ENCODE measurements around the gene SP7. TPM values are rescaled to one million over a fixed set of nuclear protein-coding genes. Genes with fewer than 3 reads are reported as not detected.

Gene SP7
- total and polyA plus RNA-seq, 9 of the 15 experiments (the other 6 are each of a cell fraction or from before 2014, with no cell fraction given): 0.04 TPM; not detected in 8

GRCh38 chr12:53324113-53324778, 11.9 kb downstream of the SP7 start (continued):
- TF ChIP-seq, protein P1, sequence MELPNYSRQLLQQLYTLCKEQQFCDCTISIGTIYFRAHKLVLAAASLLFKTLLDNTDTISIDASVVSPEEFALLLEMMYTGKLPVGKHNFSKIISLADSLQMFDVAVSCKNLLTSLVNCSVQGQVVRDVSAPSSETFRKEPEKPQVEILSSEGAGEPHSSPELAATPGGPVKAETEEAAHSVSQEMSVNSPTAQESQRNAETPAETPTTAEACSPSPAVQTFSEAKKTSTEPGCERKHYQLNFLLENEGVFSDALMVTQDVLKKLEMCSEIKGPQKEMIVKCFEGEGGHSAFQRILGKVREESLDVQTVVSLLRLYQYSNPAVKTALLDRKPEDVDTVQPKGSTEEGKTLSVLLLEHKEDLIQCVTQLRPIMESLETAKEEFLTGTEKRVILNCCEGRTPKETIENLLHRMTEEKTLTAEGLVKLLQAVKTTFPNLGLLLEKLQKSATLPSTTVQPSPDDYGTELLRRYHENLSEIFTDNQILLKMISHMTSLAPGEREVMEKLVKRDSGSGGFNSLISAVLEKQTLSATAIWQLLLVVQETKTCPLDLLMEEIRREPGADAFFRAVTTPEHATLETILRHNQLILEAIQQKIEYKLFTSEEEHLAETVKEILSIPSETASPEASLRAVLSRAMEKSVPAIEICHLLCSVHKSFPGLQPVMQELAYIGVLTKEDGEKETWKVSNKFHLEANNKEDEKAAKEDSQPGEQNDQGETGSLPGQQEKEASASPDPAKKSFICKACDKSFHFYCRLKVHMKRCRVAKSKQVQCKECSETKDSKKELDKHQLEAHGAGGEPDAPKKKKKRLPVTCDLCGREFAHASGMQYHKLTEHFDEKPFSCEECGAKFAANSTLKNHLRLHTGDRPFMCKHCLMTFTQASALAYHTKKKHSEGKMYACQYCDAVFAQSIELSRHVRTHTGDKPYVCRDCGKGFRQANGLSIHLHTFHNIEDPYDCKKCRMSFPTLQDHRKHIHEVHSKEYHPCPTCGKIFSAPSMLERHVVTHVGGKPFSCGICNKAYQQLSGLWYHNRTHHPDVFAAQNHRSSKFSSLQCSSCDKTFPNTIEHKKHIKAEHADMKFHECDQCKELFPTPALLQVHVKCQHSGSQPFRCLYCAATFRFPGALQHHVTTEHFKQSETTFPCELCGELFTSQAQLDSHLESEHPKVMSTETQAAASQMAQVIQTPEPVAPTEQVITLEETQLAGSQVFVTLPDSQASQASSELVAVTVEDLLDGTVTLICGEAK (IDR thresholded peaks at IDR 0.05): peak; percentile 77
- TF ChIP-seq, protein P1 (CRISPR knock-in tag; IDR thresholded peaks at IDR 0.05): no peak
- TF ChIP-seq TCF7L2 (IDR thresholded peaks at IDR 0.05; ENCODE audit: low read depth, low read length) (no peak), E4F1 (CRISPR knock-in tag; IDR thresholded peaks at IDR 0.05; ENCODE audit: borderline replicate concordance) (no peak), GTF2E2 (tag; IDR thresholded peaks at IDR 0.05) (0 out of 2 replicates have a peak, but pooled peaks have one; percentile 67), USF1 (CRISPR knock-in tag; IDR thresholded peaks at IDR 0.05) (peak; percentile 26; the same call in 1 of the 2 replicates), ZNF121 (CRISPR knock-in tag; conservative IDR thresholded peaks at IDR 0.05) (no peak), KAT7 (CRISPR knock-in tag; IDR thresholded peaks at IDR 0.05; ENCODE audit: borderline replicate concordance) (peak; percentile 94; the same call in 1 of the 2 replicates), GATA2 (CRISPR knock-in tag; IDR thresholded peaks at IDR 0.05) (no peak), TAF1 (IDR thresholded peaks at IDR 0.05; ENCODE audit: control insufficient read depth, extremely low read depth, insufficient read depth, low read length, severe bottlenecking) (no peak), NFE2 (IDR thresholded peaks at IDR 0.05; ENCODE audit: low read depth) (no peak), ZC3H11A (IDR thresholded peaks at IDR 0.05; ENCODE audit: low read depth, low read length) (no peak), SMARCB1 (IDR thresholded peaks at IDR 0.05; ENCODE audit: insufficient read length, low read depth) (peak; percentile 44), ZNF766 (CRISPR knock-in tag; conservative IDR thresholded peaks at IDR 0.05) (0 out of 2 replicates have a peak, but pooled peaks have one; percentile 18), HNRNPLL (IDR thresholded peaks at IDR 0.05; ENCODE audit: low read depth, low read length, poor library complexity, severe bottlenecking) (peak; percentile 67), SMAD4 (CRISPR knock-in tag; conservative IDR thresholded peaks at IDR 0.05) (no peak)

Data from K562 (cell line).